Measurements from ENCODE around the gene RARB.

- TF ChIP-seq ZNF274 (IDR thresholded peaks at IDR 0.05; ENCODE audit: low read depth, low read length) (no peak), YY1 (IDR thresholded peaks at IDR 0.05; ENCODE audit: insufficient read depth, insufficient read length) (no peak), SUZ12 (IDR thresholded peaks at IDR 0.05; ENCODE audit: extremely low read depth, insufficient read depth, insufficient read length) (no peak)
Measured at GRCh38 chr3:25510797-25511196, 82.7 kb downstream of the RARB start.

Data from NT2/D1 (cell line).